Measurements from ENCODE around the gene ZNF311. TPM values are rescaled to one million over a fixed set of nuclear protein-coding genes. Genes with fewer than 3 reads are reported as not detected.

ZNF311 gene
- polyA plus RNA-seq, 3 donors: 0.05 TPM; not detected in 1

- intact Hi-C loops (cut with micrococcal nuclease): no loop called here
- Histone ChIP-seq H3K9ac (ENCODE audit: insufficient read depth, low read length, poor library complexity, severe bottlenecking) (no peak overlapping the region), H3K4me1 (ENCODE audit: control insufficient read depth in 1 of 2, insufficient read depth in 2 of 2, low read length in 2 of 2) (no peaks in the 10 kb centered on the region), H3K79me2 (ENCODE audit: insufficient read depth, low read length) (no peaks in the 10 kb centered on the region), H3K4me2 (replicated peaks; ENCODE audit: extremely low read depth, low read length, poor library complexity, severe bottlenecking) (no peak overlapping the region), H4K20me1 (ENCODE audit: insufficient read depth, low read length) (no peaks in the 10 kb centered on the region), H3K4me3 (replicated peaks in 1 of 3; ENCODE audit: low read depth in 2 of 3, low read length in 3 of 3) (no peak overlapping the region), H3K27me3 (ENCODE audit: control insufficient read depth in 2 of 2, insufficient read depth in 2 of 2, low read length in 2 of 2) (peaks cover 0 to 5% of the 10 kb centered on the region in 2 donors), H3K27ac (ENCODE audit: low read depth in 1 of 2, low read length in 2 of 2) (no peak overlapping the region), H3K9me3 (replicated peaks in 1 of 2; ENCODE audit: control insufficient read depth in 1 of 2, insufficient read depth in 1 of 2, low read length in 2 of 2) (peaks cover 8 to 11% of the 10 kb centered on the region in 2 donors), H2AFZ (ENCODE audit: insufficient read depth, low read depth, low read length, poor library complexity, severe bottlenecking) (no peak overlapping the region), H3K36me3 (replicated peaks in 1 of 2; ENCODE audit: control insufficient read depth in 1 of 2, insufficient read depth in 2 of 2, low read length in 2 of 2) (no peaks in the 10 kb centered on the region)
- Mint-ChIP-seq H3K36me3 (no peaks in the 10 kb centered on the region), H3K4me3 (no peak overlapping the region), H3K9me3 (peaks cover 14 to 42% (median 22%) of the 10 kb centered on the region in 7 donors), H3K27me3 (ENCODE audit: low read depth in 3 of 3) (peaks cover 4 to 14% (median 13%) of the 10 kb centered on the region in 3 donors), H3K27ac (no peak overlapping the region), H3K4me1 (no peaks in the 10 kb centered on the region)
- 95% methylated on average over 15 of the region's 15 CpGs for WGBS (ENCODE audit: insufficient coverage)
- DNase-seq: no peak
- TF ChIP-seq CTCF (IDR thresholded peaks at IDR 0.05): no peak
Measured at GRCh38 chr6:28969129-28969528, 36.0 kb downstream of the ZNF311 start.

DNA sequence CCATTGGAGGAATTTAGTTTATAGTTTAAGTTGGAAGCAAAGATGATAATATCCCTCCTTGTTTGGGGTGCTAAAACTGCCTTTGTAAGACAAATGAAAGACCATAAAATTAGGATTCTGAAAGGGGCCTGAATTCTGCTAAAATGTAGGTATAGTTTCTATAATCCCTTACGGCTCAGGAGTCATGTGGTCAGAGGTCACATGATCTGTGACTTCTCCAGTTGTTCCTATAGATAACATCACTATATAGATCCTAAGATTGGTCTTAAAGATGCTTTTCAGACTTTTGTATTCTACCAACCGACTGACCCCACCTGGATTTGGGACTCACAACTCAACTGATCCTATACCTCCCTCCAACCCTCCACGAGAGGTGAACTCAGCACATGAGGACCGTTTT is 36.6 kb downstream of the ZNF311 start:
- Histone ChIP-seq H4K20me1 (ENCODE audit: insufficient read depth, low read length) (no peaks in the 10 kb centered on the region), H3K4me3 (replicated peaks in 1 of 3; ENCODE audit: low read depth in 2 of 3, low read length in 3 of 3) (no peak overlapping the region), H3K4me2 (replicated peaks; ENCODE audit: extremely low read depth, low read length, poor library complexity, severe bottlenecking) (no peak overlapping the region), H2AFZ (ENCODE audit: insufficient read depth, low read depth, low read length, poor library complexity, severe bottlenecking) (no peak overlapping the region), H3K27me3 (ENCODE audit: control insufficient read depth in 2 of 2, insufficient read depth in 2 of 2, low read length in 2 of 2) (peaks cover 0 to 5% of the 10 kb centered on the region in 2 donors), H3K4me1 (ENCODE audit: control insufficient read depth in 1 of 2, insufficient read depth in 2 of 2, low read length in 2 of 2) (no peaks in the 10 kb centered on the region), H3K9ac (ENCODE audit: insufficient read depth, low read length, poor library complexity, severe bottlenecking) (no peak overlapping the region), H3K36me3 (replicated peaks in 1 of 2; ENCODE audit: control insufficient read depth in 1 of 2, insufficient read depth in 2 of 2, low read length in 2 of 2) (no peaks in the 10 kb centered on the region), H3K79me2 (ENCODE audit: insufficient read depth, low read length) (no peaks in the 10 kb centered on the region), H3K9me3 (replicated peaks in 1 of 2; ENCODE audit: control insufficient read depth in 1 of 2, insufficient read depth in 1 of 2, low read length in 2 of 2) (peaks cover 8 to 11% of the 10 kb centered on the region in 2 donors), H3K27ac (ENCODE audit: low read depth in 1 of 2, low read length in 2 of 2) (no peak overlapping the region)
- H3K27me3 Mint-ChIP-seq (ENCODE audit: low read depth in 3 of 3): peaks cover 7 to 17% (median 16%) of the 10 kb centered on the region in 3 donors
- no peak for DNase-seq
- H3K27ac Mint-ChIP-seq: no peak overlapping the region
- no peak overlapping the region for H3K4me3 Mint-ChIP-seq
- no peaks in the 10 kb centered on the region for H3K36me3 Mint-ChIP-seq
- H3K4me1 Mint-ChIP-seq: no peaks in the 10 kb centered on the region
- TF ChIP-seq CTCF (IDR thresholded peaks at IDR 0.05): no peak
- 89% methylated on average over 3 of the region's 4 CpGs for WGBS (ENCODE audit: insufficient coverage)
- peaks cover 14 to 42% (median 22%) of the 10 kb centered on the region in 7 donors for H3K9me3 Mint-ChIP-seq
- intact Hi-C loops (cut with micrococcal nuclease): no loop called here

All from CD14-positive monocyte (primary cell).